ENCODE results near the gene GUCY1A2.

DNA sequence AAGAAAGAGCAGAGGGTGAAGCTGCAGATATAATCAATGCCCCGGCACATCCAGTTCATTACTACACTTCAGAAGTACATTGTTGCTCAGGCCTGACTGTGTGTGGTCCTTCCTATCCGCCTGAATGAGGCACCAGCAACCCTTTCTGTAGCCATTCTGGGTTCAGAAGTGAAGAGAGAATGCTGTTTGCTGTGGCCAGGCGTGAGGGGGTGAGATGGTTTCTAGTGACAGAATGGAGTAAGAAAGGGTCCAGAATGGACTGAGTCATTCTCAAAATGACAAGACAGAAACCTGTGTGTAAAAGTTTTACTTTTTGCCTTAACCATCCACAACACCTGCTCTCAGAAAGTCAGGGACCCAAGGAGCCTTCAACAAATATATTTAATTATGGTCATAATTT, 334.8 kb downstream of the GUCY1A2 start:
- TF ChIP-seq CTCF (IDR thresholded peaks at IDR 0.05) (no peak), ZFX (IDR thresholded peaks at IDR 0.05; ENCODE audit: borderline replicate concordance) (no peak)

All from 22Rv1 (cell line).